HEK293 (cell line): Measurements from ENCODE around the gene SETD2.
"Not testable (repeated sequence)": the region's sequence is repeated elsewhere in the genome, so short reads cannot be mapped to it uniquely, and the experiment has no call there.

Source experiments
- CTCF ChIA-PET: fragments of 350-600 bp; formaldehyde crosslinking; extraction: SDS; loops from one replicate; lab custom pipeline; 2021; ENCODE audit warnings: antibody characterized with exemption; lab: Yijun Ruan, JAX
- POLR2A ChIA-PET: fragments of 300-600 bp; formaldehyde crosslinking; extraction: SDS; loops from one replicate; lab custom pipeline; 2020; ENCODE audit warnings: antibody characterized with exemption, inconsistent platforms; lab: Yijun Ruan, JAX
- H3K27ac ChIP-seq: fragments of 200-500 bp; sonication (Bioruptor generic); 2 replicates; pipeline ENCODE4 v1.5.1; 2014; ENCODE audit warnings: low read depth, low read length, control low read depth, inconsistent platforms; ENCODE audit errors: extremely low read depth
- H3K36me3 ChIP-seq, 2 experiments: fragments of 200-500 bp in 1 of 2; sonication (Bioruptor generic) in 1 of 2; 1 replicate in 1 of 2; 2 replicates in 1 of 2; pipeline ENCODE4 v1.5.1; 2014 to 2017; ENCODE audit warnings: inconsistent platforms in 2 of 2, low read length in 2 of 2; ENCODE audit not compliant: control insufficient read depth in 2 of 2, insufficient read depth in 1 of 2
- H3K4me1 ChIP-seq: fragments of 200-500 bp; sonication (Bioruptor generic); 2 replicates; pipeline ENCODE4 v1.5.1; 2014; ENCODE audit warnings: mild to moderate bottlenecking, low read length, inconsistent platforms; ENCODE audit not compliant: control insufficient read depth, insufficient read depth
- H3K4me3 ChIP-seq: 2 replicates; pipeline ENCODE4 v1.5.1; 2011; ENCODE audit warnings: low read depth, mild to moderate bottlenecking, control low read depth, low read length, moderate library complexity
- H3K9me3 ChIP-seq: fragments of 200-500 bp; sonication (Bioruptor generic); 2 replicates; pipeline ENCODE4 v1.5.1; 2014; ENCODE audit warnings: low read depth, low read length, inconsistent platforms; ENCODE audit not compliant: control insufficient read depth, insufficient read depth
- CTCF ChIP-seq: fragments of 450-650 bp; formaldehyde crosslinking; IDR thresholded peaks from 2 replicates; pipeline ENCODE4 v1.5.1; 2016; ENCODE audit warnings: missing biosample characterization, missing genetic modification characterization
- PBX3 ChIP-seq: sonication (generic); formaldehyde crosslinking; IDR thresholded peaks from 2 replicates; pipeline ENCODE4 v1.8.1; 2022; ENCODE audit warnings: mild to moderate bottlenecking, moderate library complexity, missing genetic modification reagents
- PRDM1 ChIP-seq: fragments of 450-650 bp; formaldehyde crosslinking; IDR thresholded peaks from 2 replicates; pipeline ENCODE4; 2016; ENCODE audit warnings: missing biosample characterization, missing genetic modification characterization
- PRDM4 ChIP-seq: fragments of 450-650 bp; formaldehyde crosslinking; IDR thresholded peaks from 2 replicates; pipeline ENCODE4 v1.5.1; 2017; ENCODE audit warnings: missing biosample characterization, missing genetic modification characterization
- ZFP3 ChIP-seq: fragments of 450-650 bp; formaldehyde crosslinking; IDR thresholded peaks from 2 replicates; pipeline ENCODE4 v1.5.1; 2016; ENCODE audit warnings: low read depth, missing biosample characterization, missing genetic modification characterization
- ZNF10 ChIP-seq: fragments of 450-650 bp; formaldehyde crosslinking; IDR thresholded peaks from 2 replicates; pipeline ENCODE4 v1.5.1; 2017; ENCODE audit warnings: missing biosample characterization, missing genetic modification characterization
- ZNF157 ChIP-seq: fragments of 450-650 bp; formaldehyde crosslinking; IDR thresholded peaks from 2 replicates; pipeline ENCODE4 v1.5.1; 2016; ENCODE audit warnings: missing biosample characterization, missing genetic modification characterization
- ZNF335 ChIP-seq: fragments of 450-650 bp; formaldehyde crosslinking; conservative IDR thresholded peaks from 2 replicates; pipeline ENCODE4 v1.5.1; 2016; ENCODE audit warnings: missing biosample characterization, missing genetic modification characterization
- ZNF529 ChIP-seq: fragments of 450-650 bp; formaldehyde crosslinking; IDR thresholded peaks from 2 replicates; pipeline ENCODE4 v1.5.1; 2017; ENCODE audit warnings: missing genetic modification characterization, missing biosample characterization; ENCODE audit not compliant: insufficient replicate concordance
- ZNF645 ChIP-seq: fragments of 450-650 bp; formaldehyde crosslinking; IDR thresholded peaks from 2 replicates; pipeline ENCODE4; 2016; ENCODE audit warnings: missing biosample characterization, missing genetic modification characterization
- ZNF677 ChIP-seq: fragments of 450-650 bp; IDR thresholded peaks from 2 replicates; pipeline ENCODE4 v1.5.0; 2018; ENCODE audit warnings: missing biosample characterization, mild to moderate bottlenecking, missing genetic modification characterization, moderate library complexity

SETD2 gene

GRCh38 chr3:47194994-47195393 is 31.1 kb upstream of the SETD2 start:
- no peaks in the 10 kb centered on the region for H3K9me3 ChIP-seq
- no peak overlapping the region for H3K4me3 ChIP-seq
- POLR2A ChIA-PET, result no interaction called here
- H3K4me1 ChIP-seq, result no peaks in the 10 kb centered on the region
- no peak overlapping the region for H3K27ac ChIP-seq
- no peaks in the 10 kb centered on the region for H3K36me3 ChIP-seq
- CTCF ChIA-PET, result no interaction called here
- TF ChIP-seq PRDM1 (tag by site-specific recombination), result no peak
- TF ChIP-seq CTCF (tag by site-specific recombination), result no peak
- TF ChIP-seq ZNF10 (tag by site-specific recombination), result no peak
- no peak for TF ChIP-seq PRDM4 (tag by site-specific recombination)
- TF ChIP-seq ZFP3 (tag by site-specific recombination), result no peak
- TF ChIP-seq ZNF335, result no peak
- no peak for TF ChIP-seq ZNF529

GRCh38 chr3:47193871-47194859 is 30.3 kb upstream of the SETD2 start:
- Histone ChIP-seq H3K36me3 (no peaks in the 10 kb centered on the region), H3K9me3 (no peaks in the 10 kb centered on the region), H3K27ac (no peak overlapping the region), H3K4me3 (no peak overlapping the region), H3K4me1 (no peaks in the 10 kb centered on the region)
- CTCF ChIA-PET, result interaction anchor here (0.6 kb wide), 2 partner anchors 15 to 115 kb away, joined by 3 to 4 read pairs; no protein-coding TSS in a partner anchor
- peak; percentile 92 for TF ChIP-seq ZNF677
- TF ChIP-seq PBX3 (CRISPR knock-in tag), result no peak
- POLR2A ChIA-PET, result interaction anchor here (0.5 to 0.6 kb wide), 2 partner anchors 14 to 28 kb away, joined by 4 read pairs; no protein-coding TSS in a partner anchor

- H3K36me3 ChIP-seq, result no peaks in the 10 kb centered on the region; a peak in 1 of 3 replicates
- no peak overlapping the region for H3K4me3 ChIP-seq
- no peaks in the 10 kb centered on the region for H3K4me1 ChIP-seq
- CTCF ChIA-PET, result no interaction called here
- H3K9me3 ChIP-seq, result no peaks in the 10 kb centered on the region
- POLR2A ChIA-PET, result no interaction called here
- no peak overlapping the region for H3K27ac ChIP-seq
- TF ChIP-seq ZNF645 (no peak), ZNF157 (tag by site-specific recombination) (peak; percentile 57; the same call in 1 of the 2 replicates)
Observed at GRCh38 chr3:47186285-47186684, 22.4 kb upstream of the SETD2 start.

GRCh38 chr3:47181685-47182084 is 17.8 kb upstream of the SETD2 start:
- POLR2A ChIA-PET, H3K27ac ChIP-seq: not testable (repeated sequence)
- peaks cover 5 to 14% of the 10 kb centered on the region in 2 experiments; a peak in 2 of 3 replicates for H3K36me3 ChIP-seq

More at GRCh38 chr3:47181685-47182084, 17.8 kb upstream of the SETD2 start:
- H3K4me1 ChIP-seq, H3K4me3 ChIP-seq, H3K9me3 ChIP-seq, CTCF ChIA-PET: not testable (repeated sequence)
